ENCODE measurements around the gene IFNA2.
"Not testable (repeated sequence)": the region's sequence is repeated elsewhere in the genome, so short reads cannot be mapped to it uniquely, and the experiment has no call there.

IFNA2 gene

DNA sequence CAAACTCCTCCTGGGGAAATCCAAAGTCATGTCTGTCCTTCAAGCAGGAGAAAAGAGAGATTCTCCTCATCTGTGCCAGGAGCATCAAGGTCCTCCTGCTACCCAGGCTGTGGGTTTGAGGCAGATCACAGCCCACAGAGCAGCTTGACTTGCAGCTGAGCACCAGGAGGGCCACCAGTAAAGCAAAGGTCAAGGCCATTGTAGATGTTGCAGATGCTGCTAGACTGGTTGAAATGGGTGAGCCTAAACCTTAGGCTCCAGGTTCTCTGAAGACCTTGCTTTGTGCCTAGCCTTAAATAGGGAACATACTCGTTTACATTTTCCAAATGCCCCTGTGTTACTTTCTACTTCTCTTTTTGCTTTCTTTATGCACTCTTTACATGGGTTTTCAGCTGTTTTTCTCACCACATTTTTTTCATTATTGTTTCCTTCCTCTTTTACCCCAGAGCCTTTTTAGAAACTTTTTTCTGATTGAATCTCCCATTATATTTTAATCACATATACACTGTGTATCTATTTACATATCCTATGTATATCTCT is at the start of gene IFNA2:
TSS of gene IFNA2 (minus strand) at position 268 of the 540 bp plus-strand sequence. CDS start at position 199, 69 bp downstream.
- peak; percentile 60 for DNase-seq

DNA sequence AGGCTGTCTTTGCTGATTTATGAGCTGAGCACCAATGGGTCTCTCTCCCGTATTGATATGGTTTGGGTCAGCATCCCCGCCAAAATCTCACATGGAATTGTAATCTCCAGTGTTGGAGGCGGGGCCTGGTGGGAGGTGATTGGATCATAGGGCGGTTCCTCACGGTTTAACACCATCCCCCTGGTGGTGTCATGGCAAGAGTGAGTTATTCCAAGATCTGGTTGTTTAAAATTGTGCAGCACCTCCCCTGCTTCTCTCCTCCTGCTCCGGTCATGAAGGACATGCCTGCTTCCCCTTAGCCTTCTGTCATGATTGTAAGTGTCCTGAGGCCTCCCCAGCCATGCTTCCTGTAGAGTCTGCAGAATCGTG is 49.8 kb upstream of the IFNA2 start:
- DNase-seq: not testable (repeated sequence)

DNA sequence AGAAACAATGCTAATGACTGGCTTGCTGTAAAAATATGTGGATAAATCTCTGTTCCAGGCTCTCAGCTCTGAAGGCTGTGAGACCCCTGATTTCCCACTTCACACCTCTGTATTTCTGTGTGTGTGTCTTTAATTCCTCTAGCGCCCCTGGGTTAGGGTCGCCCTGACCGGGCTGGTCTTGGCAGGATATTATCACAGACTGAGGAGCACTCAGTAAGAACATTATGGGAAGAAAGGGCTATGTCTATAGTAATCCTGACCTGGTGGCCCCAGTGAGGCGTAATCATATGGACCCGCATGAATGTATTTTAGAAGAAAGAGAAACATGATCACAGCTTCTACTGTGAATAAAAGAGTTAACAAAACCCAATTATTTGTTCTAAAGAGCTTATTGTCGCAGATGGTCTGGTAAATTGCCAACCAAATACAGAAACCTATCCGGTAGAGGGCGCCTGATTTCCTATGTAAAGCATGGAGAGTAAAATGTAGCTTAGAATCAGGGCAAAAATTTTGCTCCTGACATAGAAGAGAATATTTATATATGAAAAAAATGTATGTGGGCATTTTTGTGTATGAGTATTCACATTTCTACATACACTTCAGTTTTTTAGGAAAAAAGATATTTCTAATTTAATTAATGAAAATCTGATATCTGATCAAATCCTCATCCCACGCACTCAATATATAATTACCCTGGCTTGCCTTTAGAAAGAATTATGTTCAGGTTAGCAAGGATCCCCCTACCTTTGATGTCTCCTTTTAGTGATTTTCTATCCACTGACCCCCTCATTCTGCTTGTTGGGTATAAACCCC is 49.2 kb upstream of the IFNA2 start:
- DNase-seq: peak; percentile 67

DNA sequence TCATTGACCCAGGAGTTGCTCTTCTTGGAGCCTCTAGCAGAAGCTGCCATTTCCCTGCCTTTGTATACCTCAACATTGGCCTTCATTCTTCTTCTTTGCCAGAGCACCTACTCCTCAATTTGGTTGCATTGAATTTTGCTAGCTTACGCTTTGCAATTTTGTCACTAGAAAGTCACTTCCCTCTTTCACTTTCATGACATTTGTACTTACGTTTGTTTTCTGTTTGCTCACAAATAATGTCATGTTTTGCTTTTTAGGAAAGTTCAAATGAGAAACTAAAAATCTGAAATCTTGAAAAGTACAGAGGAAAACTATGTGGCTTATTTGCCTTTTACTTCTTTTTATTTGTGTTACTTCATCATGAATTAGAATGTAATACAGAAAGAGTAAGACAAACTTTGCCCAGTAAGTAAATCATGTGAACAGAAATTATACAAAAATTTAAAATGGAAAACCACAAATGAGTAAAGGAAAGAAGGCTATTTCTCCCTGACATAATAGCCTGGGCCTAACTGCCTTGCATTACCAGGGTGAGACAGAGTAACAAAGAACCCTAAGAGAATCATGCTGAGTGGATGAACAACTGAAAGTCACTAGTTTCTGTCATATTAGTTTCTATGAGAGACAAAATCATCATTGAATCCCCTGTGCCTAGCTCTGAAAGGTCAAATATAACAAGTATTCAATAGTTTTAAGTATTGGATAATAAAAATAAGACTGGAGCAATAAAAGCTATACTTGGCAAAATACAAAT is 47.7 kb upstream of the IFNA2 start:
- DNase-seq: peak; percentile 4

DNA sequence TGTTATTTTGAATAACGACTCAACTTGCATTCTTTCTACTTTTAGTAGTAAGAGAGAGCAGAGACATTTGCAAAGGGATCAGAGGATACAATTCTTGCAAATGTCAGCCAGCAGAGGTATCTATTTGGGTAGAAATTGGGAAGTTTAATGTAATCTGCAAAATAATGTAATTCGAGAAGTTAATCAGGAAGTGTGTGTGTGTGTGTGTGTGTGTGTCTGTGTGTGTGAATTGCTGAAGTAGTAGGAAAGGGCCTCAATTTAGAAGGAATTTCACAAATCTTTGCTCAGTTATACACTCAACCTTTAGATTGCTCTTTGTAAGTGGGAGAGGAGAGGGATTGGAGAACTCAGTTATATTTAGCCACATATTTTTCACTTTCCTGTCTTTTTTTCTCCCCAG is 44.0 kb upstream of the IFNA2 start:
- DNase-seq: peak; percentile 4

DNA sequence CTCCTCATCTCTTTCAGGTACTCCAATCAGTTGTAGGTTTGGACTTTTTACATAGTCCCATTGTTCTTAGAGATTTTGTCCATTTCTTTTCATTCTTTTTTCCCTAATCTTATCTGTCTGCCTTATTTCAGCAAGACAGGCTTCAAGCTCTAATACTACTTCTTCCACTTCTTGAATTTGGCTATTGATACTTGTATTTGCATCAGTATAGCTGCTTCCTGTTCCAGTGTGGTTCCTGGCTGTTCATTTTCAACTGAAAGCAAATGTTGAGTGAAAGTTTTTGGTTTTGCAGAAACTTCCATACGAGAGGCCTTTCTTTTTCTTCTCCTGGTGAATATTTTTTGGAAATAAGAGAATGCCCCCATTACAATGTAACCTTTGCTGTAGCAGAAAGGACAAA is 43.0 kb upstream of the IFNA2 start:
- no peak for DNase-seq

DNA sequence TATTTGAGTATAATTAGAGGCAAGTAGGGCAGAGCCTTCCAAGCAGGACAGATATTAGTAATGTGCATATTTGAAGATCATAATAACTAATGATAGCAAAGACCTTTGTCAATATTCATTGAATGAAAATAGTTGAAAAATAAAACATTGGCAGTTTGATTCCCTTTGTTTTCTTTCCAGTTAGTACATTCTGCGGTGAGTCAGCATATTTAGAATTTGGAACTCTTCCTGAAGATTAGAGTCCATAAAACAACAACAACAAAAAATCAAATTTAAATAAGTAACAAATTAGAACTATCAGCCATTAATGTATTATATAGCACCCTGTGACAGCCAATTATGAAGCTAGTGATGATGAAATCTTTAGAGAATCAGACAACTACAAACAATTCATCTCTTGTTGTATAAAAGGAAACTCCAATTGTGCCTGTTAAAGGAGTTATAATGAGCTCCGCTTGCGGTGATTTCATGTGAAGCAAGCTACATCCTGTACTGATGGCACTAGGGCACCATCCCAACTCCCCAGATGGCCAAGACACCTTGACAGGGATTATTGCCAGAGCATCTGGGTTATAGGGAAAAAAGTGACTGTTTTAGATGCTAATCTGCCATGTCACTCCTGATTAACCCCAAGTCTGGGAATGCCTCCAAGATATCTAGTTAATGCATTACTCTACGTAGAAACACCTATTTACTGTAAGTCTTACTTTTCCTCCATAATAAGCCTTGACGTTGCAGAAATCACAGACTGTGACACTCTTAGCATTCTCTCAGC is 30.5 kb upstream of the IFNA2 start:
- no peak for DNase-seq

DNA sequence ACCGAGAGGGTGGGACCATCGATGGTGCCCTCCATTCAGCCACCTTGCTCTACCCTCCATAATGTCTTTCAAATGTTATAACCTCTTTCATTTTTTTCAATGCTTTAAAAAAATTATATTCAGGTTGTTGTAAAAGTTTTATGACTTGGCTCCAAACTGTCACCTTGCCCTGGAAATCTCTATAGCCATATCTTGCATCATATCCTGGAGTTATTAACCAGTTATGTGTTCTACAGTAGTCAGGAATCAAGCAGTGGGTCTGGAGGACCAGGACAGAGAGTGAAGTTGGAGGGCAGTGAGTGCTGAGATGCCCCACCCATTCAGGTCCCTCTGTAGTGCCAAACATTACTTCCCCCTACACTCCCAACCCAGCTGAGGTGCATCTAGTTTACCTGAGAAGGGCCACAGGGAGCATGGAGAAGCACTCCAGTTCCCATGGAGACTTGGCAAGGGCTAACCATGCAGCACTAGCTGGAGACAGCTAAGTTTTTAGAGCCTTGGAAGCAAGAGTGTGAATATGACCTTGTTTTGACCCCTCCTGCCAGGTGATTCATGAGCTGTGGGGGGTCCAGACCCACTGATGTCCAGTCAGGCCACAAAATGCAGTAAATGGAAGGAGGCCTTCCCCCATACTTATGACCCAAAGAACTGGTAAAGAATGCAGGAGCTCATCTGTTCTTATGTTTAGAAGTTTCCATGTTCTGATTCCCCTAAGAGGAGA is 29.2 kb upstream of the IFNA2 start:
- no peak for DNase-seq

DNA sequence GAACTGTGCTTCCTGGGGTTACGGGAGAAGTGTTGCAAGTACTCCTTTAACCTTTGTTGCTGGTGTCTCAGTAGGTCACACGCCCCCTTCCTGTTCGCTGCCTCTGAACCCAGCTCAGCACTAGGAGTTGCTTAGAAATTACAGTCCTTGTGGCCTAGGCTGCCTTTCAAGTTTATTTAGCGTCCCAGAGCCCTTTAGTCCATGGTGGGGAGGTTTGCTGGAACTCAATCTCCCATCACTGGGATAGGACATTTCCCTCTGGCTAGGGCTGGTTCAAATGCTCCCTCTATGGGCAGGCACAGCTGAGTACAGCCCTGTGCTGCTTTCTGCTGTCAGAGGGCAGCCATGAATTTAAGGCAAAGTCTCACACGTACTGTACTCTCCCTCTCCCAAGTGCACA is 28.4 kb upstream of the IFNA2 start:
- no peak for DNase-seq

DNA sequence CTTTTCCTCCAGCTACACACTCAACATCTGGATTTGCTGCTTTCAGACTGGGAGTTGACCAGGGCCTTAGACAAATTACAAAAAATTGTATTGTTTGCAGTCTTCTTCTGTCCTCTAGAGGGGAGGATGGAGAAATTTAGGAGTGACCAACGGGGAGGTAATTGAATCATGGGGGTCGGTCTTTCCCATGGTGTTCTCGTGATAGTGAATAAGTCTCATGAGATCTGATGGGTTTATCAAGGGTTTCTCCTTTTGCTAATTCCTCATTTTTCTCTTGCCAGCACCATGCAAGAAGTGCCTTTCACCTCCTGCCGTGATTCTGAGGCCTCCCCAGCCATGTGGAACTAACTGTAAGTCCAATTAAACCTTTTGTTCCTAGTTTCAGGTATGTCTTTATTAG is 28.0 kb upstream of the IFNA2 start:
- DNase-seq: no peak

DNA sequence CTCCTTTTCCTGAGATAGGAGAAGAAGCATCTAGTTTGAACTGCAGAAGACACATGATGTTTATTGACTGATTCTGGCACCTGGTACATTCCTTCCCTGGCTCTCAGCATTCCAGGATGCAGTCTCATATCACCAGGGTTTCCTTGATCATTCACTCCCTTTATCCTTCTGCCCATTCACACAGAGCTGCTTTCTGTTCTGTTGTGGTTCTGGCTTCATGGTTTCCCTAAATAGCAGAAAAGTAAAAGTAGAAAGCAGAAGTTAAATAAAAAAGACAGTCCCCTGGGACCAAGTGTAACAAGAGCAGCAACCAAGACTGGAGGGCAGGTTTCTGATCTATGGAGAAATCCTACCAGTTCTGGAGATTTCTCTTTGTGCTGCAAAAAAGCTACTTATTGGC is 26.9 kb upstream of the IFNA2 start:
- peak; percentile 23 for DNase-seq

DNA sequence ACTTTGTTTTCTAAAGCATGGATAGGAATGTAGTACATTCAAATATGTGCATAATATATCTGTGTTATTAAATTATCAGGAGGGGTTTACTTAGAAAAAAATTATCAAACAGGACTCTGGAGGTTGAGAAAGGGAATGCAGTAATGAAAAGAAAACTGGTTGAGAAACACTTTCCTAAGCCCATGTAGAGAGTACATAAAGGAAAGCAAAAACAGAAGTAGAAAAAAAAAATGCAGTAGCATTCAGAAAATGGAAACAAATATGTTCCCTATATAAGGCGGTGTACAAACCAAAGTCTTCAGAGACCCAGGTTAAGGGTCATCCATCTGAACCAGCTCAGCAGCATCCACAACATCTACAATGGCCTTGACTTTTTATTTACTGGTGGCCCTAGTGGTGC is 23.6 kb upstream of the IFNA2 start, which contains the start of gene IFNA8:
TSS of gene IFNA8 (plus strand) at position 301 of the 400 bp plus-strand sequence. CDS start at position 361, 60 bp downstream.
- no peak for DNase-seq

DNA sequence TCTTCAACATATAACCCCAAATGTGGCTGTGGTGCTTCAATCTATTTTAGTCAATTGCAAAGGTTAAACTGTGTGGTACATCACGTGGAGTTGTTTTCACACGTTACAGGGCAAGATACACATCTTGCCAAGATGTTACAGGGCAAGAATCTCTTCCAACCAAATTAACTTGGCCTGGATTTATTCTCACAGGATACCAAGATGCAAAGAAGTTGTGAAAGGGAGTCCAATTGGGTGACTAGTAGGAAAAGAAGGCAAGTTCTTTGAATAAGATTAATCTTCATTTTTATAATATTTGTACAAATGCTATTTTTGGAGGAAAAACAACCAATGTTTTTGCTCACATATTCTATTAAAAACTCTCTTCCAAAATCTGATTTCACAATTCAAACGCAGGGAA is 18.9 kb upstream of the IFNA2 start:
- DNase-seq: no peak

DNA sequence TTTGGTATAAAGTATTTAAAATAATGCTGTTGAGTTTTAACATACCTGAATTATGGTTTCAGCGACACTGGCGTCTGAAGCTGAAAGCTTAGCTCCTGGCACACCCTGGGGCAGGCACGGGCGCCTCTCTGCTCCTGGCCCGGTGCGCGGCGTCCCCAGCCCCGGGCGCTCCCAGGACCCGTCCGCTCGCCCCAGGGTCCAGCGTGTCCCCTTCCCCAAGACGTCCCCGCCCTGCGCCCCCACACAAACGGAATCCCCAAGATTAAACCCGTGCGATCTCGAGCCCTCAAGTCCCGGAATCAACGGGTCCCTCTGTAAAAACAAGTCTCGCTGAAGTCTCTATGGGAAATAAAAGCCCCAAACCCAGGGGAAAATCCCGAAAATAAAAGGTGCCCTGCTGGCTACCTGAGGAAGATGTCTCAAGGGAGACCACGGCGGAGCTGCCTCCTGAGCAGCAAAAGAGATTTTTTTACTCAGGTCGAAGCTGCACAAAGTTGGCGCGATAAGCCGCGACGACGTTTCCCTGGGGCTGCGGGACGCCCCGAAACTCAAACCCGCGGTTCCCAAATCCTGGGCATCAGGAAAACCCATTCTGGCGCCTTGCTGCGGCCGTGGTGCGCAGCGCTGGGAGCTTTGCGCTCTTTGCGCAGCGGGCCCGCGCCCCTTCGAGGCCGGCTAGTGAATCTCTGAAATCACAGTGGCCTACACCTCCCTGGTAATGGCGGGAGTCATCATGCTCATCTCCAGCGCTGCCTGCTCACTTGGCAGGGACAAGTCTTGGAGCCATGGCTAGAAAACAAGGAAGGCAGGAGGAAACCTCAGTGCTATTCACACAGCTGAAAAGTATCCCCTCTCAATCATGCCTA is 17.4 kb upstream of the IFNA2 start:
- no peak for DNase-seq

DNA sequence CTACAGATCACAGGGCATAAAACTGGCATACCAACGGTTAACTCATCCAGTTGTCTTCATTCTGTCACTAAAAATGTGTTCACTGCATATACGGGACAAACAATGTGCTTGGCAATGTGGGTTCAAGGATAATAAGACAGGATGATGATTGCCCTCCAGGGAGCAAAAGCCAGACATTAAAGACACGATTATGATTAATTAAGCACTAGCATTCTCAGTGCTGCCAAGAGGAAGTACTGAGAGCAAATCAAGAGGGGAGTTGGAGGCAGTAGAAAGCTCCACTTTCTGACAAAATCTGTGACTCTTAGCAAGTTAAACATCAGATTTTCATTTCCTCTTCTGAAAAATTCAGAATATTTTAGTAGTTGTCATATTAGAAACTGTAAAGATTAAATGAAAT is 14.8 kb upstream of the IFNA2 start:
- DNase-seq: no peak

DNA sequence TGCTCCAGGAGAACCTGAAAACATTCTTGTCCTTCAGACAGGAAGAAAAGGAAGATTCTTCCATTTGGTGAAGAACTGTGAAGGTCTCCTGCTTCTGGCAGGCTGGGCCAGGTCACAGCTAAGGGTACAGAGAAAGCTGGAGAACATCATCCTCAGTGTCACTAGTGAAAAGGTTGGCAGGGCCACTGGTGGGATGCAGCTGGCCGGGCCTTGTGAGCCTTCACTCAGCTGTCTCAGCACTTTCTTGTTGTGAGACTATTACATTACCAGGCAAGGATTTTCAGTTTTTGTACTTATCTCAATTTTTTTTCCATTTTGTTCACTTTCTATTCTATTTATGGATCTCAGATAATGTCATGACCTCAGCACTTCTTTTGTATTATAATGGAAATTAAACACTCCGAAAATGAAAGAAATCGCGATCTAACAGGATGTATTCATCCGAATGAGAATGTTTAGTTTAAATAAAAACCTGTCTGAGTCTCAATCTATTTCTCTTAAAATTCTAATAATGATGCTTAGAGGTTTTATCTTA is 13.8 kb upstream of the IFNA2 start:
- DNase-seq: no peak

DNA sequence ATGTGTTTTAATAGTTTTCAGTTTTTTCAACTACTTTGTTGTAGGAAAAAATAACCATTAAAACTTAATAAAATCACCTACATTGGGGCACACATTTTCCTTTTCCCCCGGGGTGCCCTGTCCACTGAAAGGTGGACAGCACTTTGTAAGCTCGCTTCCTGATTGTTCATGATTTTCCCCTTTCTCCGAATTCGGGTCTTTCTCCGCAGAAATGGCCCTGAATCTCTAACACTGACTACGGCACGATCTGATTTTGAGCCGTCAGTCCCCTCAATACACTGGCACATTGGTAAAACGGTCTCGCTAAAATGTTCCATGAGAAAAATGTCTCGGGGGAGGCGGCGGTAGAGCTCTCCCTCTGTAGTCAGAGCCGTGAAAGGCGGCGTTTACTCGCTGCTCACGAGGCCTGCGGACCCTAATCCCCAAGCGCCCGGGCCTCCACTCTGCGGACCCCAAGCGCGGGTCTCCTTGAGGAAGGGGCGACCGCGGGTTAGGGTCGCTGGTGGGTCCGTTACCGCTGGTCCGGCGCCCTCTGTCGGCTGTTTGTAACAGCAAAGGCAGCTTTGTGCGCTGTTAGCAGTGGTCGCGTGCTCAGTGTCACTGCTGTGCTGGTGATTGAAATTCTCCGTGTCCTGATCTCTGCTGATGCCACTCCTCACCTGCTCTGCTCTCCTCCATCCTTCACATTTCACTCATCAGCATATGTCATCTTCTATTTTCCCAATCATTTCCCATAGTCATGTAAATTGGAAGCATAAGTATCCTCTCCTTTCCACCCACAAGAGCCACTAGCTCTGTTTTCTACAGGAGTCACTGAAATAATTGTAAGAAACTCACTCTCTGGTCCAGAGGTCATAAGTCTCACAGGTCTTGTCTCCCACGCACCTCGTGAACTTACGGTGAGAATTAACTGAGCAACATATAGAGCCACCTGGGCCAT is 10.8 kb upstream of the IFNA2 start:
- peak; percentile 74 for DNase-seq

DNA sequence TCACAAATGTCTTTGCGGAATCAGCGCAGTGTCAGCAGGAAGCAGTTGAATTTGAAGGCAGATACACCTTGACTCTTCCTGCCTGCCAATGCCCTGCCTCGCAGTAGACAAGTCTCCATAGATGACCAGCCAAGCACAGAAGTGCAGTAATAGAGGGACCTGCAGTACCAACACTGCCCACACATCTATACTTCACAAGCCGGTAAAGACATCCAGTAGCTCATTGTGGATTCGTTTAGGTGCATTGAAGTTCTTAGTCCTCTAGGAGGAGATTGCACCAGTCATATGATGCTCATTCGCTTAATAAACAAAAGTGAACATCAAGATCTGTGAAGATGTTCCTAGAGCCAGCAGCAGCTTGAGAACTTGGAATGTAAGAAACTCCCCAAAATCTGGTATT is 7.1 kb upstream of the IFNA2 start:
- peak; percentile 63 for DNase-seq

DNA sequence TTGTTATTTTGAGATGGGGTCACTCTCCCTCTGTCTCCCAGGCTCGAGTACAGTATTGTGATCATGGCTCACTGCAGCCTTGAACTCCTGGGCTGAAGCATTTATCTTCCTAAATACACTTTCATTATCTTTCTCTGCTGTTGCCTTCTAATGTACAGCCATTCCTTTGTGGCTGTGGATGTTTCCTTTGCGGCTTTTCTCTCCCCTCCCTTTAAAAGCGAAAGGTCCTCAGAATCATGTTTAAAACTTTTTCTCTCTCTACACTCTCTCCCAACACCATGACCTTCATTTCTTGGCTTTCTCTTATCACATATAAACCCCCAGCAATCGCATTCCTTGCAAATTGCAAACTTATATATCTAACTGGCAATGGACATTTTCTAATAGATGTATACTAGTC is 1.6 kb downstream of the IFNA2 start:
- peak; percentile 45 for DNase-seq

All from OCI-M1 (cell line).